B cell (primary cell): ENCODE measurements around the gene ISOC2.

Experiments used
- EZH2 ChIP-seq: IDR thresholded peaks from 2 replicates; pipeline ENCODE4 v1.6.1; 2012; ENCODE audit warnings: borderline replicate concordance, low read depth, mild to moderate bottlenecking, moderate library complexity, low read length; ENCODE audit not compliant: insufficient read depth, poor library complexity, severe bottlenecking
- TF ChIP-seq, protein P1 (sequence below): fragments of 200-600 bp; IDR thresholded peaks from one replicate; pipeline ENCODE4 v1.8.0; 2022; ENCODE audit warnings: antibody characterized with exemption, mild to moderate bottlenecking

DNA sequence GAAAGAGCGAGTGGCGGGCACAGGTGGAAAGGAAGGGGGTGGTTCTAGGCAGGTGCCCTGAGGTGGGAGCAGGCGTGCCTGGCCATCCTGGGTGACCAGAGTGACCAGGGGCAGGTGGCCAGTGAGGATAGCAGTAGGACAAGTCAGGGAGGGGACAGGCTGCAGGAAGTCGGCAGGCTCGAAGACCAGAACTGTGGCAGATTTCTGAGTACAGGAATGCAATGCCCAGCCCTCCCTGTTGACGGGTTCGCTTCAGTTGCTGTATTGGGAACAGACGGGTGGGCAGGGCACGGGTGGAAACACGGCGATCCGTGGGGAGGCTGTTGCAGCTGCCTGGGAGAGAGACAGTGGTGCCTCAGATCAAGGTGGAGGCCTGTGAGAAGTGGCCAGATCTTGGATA is 16.9 kb upstream of the ISOC2 start:
- no peak for TF ChIP-seq EZH2
- TF ChIP-seq, protein P1, sequence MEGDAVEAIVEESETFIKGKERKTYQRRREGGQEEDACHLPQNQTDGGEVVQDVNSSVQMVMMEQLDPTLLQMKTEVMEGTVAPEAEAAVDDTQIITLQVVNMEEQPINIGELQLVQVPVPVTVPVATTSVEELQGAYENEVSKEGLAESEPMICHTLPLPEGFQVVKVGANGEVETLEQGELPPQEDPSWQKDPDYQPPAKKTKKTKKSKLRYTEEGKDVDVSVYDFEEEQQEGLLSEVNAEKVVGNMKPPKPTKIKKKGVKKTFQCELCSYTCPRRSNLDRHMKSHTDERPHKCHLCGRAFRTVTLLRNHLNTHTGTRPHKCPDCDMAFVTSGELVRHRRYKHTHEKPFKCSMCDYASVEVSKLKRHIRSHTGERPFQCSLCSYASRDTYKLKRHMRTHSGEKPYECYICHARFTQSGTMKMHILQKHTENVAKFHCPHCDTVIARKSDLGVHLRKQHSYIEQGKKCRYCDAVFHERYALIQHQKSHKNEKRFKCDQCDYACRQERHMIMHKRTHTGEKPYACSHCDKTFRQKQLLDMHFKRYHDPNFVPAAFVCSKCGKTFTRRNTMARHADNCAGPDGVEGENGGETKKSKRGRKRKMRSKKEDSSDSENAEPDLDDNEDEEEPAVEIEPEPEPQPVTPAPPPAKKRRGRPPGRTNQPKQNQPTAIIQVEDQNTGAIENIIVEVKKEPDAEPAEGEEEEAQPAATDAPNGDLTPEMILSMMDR, result no peak
